WTC11 (cell line): ENCODE data around the gene ISM1. TPM values are rescaled to one million over a fixed set of nuclear protein-coding genes. Genes with fewer than 3 reads are reported as not detected.

Source experiments
- ATAC-seq: fragments of 200-7000 bp; cut with Tn5 transposase; 2 replicates; pipeline ENCODE4 v1.10.0; 2021; ENCODE audit warnings: mild to moderate bottlenecking, moderate library complexity
- CTCF ChIA-PET: fragments of 300-600 bp; sonication (Branson Sonifier 250); formaldehyde crosslinking; loops from one replicate; lab custom pipeline; 2021; ENCODE audit warnings: antibody characterized with exemption; lab: Charles Lee
- POLR2A ChIA-PET: fragments of 350-600 bp; sonication (Branson Sonifier 250); formaldehyde crosslinking; loops from one replicate; lab custom pipeline; 2021; ENCODE audit warnings: antibody characterized with exemption; lab: Charles Lee
- DNase-seq: peaks from one replicate; pipeline ENCODE4 v3.0.0; 2021; ENCODE audit warnings: low spot score
- H3K27ac Mint-ChIP-seq: 2 replicates; pipeline ENCODE4 v1.8.0; 2021; ENCODE audit warnings: mixed read lengths
- H3K27me3 Mint-ChIP-seq: 2 replicates; pipeline ENCODE4 v1.8.0; 2021; ENCODE audit warnings: low read depth, mild to moderate bottlenecking, moderate library complexity, mixed read lengths
- H3K36me3 Mint-ChIP-seq: 2 replicates; pipeline ENCODE4 v1.8.0; 2021; ENCODE audit warnings: mixed read lengths
- H3K4me1 Mint-ChIP-seq: 2 replicates; pipeline ENCODE4 v1.8.0; 2022; ENCODE audit warnings: mixed read lengths
- H3K4me3 Mint-ChIP-seq: 2 replicates; pipeline ENCODE4 v1.8.0; 2021; ENCODE audit warnings: mild to moderate bottlenecking, moderate library complexity, mixed read lengths
- H3K9me3 Mint-ChIP-seq: 2 replicates; pipeline ENCODE4 v1.8.0; 2021; ENCODE audit warnings: mixed read lengths
- EMX1 ChIP-seq: fragments of 250-450 bp; sonication (Bioruptor Pico); IDR thresholded peaks from 2 replicates; pipeline ENCODE4 v1.8.0; 2021; ENCODE audit warnings: mild to moderate bottlenecking
- GABPB1 ChIP-seq: sonication (generic); formaldehyde crosslinking; IDR thresholded peaks from 2 replicates; pipeline ENCODE4 v1.8.1; 2023; ENCODE audit warnings: mild to moderate bottlenecking, missing genetic modification reagents
- GTF2I ChIP-seq: fragments of 250-450 bp; sonication (Bioruptor Pico); conservative IDR thresholded peaks from 2 replicates; pipeline ENCODE4 v1.4.0; 2021; ENCODE audit warnings: mild to moderate bottlenecking
- NR2C2 ChIP-seq: sonication (generic); formaldehyde crosslinking; IDR thresholded peaks from 2 replicates; pipeline ENCODE4 v1.8.0; 2022; ENCODE audit warnings: mild to moderate bottlenecking, missing genetic modification reagents
- TEAD4 ChIP-seq: sonication (generic); formaldehyde crosslinking; IDR thresholded peaks from 2 replicates; pipeline ENCODE4 v1.8.0; 2022; ENCODE audit warnings: mild to moderate bottlenecking, missing genetic modification reagents
- ZNF138 ChIP-seq: sonication (generic); formaldehyde crosslinking; conservative IDR thresholded peaks from 2 replicates; pipeline ENCODE4 v1.8.1; 2022; ENCODE audit warnings: mild to moderate bottlenecking, moderate library complexity, missing genetic modification reagents
- total RNA-seq: library from RNA; stranded (reverse); gene quantifications from 3 replicates; pipeline ENCODE4 v1.2.3, GENCODE V29; 2021
- TF ChIP-seq, protein P1 (sequence below): sonication (generic); formaldehyde crosslinking; conservative IDR thresholded peaks from 2 replicates; pipeline ENCODE4 v1.8.1; 2022; ENCODE audit warnings: mild to moderate bottlenecking, missing genetic modification reagents
- TF ChIP-seq, protein P2 (sequence below): sonication (generic); formaldehyde crosslinking; IDR thresholded peaks from 2 replicates; pipeline ENCODE4 v1.8.1; 2023; ENCODE audit warnings: mild to moderate bottlenecking, missing genetic modification reagents
- TF ChIP-seq, protein P3 (sequence below): sonication (generic); formaldehyde crosslinking; IDR thresholded peaks from 2 replicates; pipeline ENCODE4 v1.8.1; 2023; ENCODE audit warnings: mild to moderate bottlenecking, missing genetic modification reagents
- TF ChIP-seq, protein P4 (sequence below): sonication (generic); formaldehyde crosslinking; IDR thresholded peaks from 2 replicates; pipeline ENCODE4 v1.8.1; 2022; ENCODE audit warnings: low read depth, missing genetic modification reagents, borderline replicate concordance
- TF ChIP-seq, protein P5 (sequence below): fragments of 200-600 bp; IDR thresholded peaks from 2 replicates; pipeline ENCODE4 v1.8.0; 2022; ENCODE audit warnings: antibody characterized with exemption
- TF ChIP-seq, protein P6 (sequence below): fragments of 250-450 bp; sonication (Bioruptor Pico); IDR thresholded peaks from 2 replicates; pipeline ENCODE4 v1.8.0; 2021; ENCODE audit warnings: mild to moderate bottlenecking
- TF ChIP-seq, protein P7 (sequence below): sonication (generic); formaldehyde crosslinking; IDR thresholded peaks from 2 replicates; pipeline ENCODE4 v1.8.0; 2022; ENCODE audit warnings: mild to moderate bottlenecking, missing genetic modification reagents
- TF ChIP-seq, protein P8 (sequence below): fragments of 250-450 bp; sonication (Bioruptor Pico); IDR thresholded peaks from 2 replicates; pipeline ENCODE4 v1.9.0; 2021; ENCODE audit warnings: mild to moderate bottlenecking

ISM1 gene
- total RNA-seq, 1 experiment from 2014 or later, result 0.52 TPM

DNA sequence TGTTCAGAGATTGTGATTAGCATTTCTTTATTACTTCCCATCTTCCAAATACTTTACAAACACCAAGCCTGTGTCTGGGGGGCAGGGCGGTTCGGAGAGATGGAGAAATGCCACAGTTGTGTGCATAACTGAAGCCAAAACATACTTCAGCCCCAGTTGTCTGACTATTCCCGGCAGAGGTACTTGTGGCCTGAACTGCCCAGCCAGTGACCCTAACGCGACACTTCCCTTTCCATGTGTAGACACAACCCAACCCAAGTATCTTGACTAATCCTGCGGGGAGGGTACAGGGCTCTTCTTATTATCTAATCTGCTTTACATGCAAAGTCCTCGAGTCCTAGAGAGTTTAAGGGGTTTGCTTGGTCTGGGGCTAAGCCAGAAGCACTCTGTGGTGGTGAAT, 46.2 kb downstream of the ISM1 start:
- Mint-ChIP-seq H3K36me3 (no peaks in the 10 kb centered on the region), H3K4me3 (no peak overlapping the region), H3K9me3 (peaks cover 4% of the 10 kb centered on the region; the same call in 1 of the 2 replicates), H3K27ac (no peak overlapping the region), H3K4me1 (no peaks in the 10 kb centered on the region), H3K27me3 (peaks cover 5% of the 10 kb centered on the region)
- TF ChIP-seq, protein P1, sequence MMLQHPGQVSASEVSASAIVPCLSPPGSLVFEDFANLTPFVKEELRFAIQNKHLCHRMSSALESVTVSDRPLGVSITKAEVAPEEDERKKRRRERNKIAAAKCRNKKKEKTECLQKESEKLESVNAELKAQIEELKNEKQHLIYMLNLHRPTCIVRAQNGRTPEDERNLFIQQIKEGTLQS (CRISPR knock-in tag), result no peak
- TF ChIP-seq GTF2I (CRISPR knock-in tag), result no peak
- TF ChIP-seq, protein P2, sequence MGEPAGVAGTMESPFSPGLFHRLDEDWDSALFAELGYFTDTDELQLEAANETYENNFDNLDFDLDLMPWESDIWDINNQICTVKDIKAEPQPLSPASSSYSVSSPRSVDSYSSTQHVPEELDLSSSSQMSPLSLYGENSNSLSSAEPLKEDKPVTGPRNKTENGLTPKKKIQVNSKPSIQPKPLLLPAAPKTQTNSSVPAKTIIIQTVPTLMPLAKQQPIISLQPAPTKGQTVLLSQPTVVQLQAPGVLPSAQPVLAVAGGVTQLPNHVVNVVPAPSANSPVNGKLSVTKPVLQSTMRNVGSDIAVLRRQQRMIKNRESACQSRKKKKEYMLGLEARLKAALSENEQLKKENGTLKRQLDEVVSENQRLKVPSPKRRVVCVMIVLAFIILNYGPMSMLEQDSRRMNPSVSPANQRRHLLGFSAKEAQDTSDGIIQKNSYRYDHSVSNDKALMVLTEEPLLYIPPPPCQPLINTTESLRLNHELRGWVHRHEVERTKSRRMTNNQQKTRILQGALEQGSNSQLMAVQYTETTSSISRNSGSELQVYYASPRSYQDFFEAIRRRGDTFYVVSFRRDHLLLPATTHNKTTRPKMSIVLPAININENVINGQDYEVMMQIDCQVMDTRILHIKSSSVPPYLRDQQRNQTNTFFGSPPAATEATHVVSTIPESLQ (CRISPR knock-in tag), result no peak
- TF ChIP-seq, protein P3, sequence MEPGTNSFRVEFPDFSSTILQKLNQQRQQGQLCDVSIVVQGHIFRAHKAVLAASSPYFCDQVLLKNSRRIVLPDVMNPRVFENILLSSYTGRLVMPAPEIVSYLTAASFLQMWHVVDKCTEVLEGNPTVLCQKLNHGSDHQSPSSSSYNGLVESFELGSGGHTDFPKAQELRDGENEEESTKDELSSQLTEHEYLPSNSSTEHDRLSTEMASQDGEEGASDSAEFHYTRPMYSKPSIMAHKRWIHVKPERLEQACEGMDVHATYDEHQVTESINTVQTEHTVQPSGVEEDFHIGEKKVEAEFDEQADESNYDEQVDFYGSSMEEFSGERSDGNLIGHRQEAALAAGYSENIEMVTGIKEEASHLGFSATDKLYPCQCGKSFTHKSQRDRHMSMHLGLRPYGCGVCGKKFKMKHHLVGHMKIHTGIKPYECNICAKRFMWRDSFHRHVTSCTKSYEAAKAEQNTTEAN, result no peak
- TF ChIP-seq EMX1 (CRISPR knock-in tag), result no peak
- TF ChIP-seq, protein P4, sequence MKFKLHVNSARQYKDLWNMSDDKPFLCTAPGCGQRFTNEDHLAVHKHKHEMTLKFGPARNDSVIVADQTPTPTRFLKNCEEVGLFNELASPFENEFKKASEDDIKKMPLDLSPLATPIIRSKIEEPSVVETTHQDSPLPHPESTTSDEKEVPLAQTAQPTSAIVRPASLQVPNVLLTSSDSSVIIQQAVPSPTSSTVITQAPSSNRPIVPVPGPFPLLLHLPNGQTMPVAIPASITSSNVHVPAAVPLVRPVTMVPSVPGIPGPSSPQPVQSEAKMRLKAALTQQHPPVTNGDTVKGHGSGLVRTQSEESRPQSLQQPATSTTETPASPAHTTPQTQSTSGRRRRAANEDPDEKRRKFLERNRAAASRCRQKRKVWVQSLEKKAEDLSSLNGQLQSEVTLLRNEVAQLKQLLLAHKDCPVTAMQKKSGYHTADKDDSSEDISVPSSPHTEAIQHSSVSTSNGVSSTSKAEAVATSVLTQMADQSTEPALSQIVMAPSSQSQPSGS (CRISPR knock-in tag), result no peak
- no peak for TF ChIP-seq NR2C2 (CRISPR knock-in tag)
- no peak for TF ChIP-seq ZNF138 (CRISPR knock-in tag)
- TF ChIP-seq GABPB1 (CRISPR knock-in tag), result no peak
- TF ChIP-seq, protein P5, sequence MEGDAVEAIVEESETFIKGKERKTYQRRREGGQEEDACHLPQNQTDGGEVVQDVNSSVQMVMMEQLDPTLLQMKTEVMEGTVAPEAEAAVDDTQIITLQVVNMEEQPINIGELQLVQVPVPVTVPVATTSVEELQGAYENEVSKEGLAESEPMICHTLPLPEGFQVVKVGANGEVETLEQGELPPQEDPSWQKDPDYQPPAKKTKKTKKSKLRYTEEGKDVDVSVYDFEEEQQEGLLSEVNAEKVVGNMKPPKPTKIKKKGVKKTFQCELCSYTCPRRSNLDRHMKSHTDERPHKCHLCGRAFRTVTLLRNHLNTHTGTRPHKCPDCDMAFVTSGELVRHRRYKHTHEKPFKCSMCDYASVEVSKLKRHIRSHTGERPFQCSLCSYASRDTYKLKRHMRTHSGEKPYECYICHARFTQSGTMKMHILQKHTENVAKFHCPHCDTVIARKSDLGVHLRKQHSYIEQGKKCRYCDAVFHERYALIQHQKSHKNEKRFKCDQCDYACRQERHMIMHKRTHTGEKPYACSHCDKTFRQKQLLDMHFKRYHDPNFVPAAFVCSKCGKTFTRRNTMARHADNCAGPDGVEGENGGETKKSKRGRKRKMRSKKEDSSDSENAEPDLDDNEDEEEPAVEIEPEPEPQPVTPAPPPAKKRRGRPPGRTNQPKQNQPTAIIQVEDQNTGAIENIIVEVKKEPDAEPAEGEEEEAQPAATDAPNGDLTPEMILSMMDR, result no peak
- TF ChIP-seq, protein P6, sequence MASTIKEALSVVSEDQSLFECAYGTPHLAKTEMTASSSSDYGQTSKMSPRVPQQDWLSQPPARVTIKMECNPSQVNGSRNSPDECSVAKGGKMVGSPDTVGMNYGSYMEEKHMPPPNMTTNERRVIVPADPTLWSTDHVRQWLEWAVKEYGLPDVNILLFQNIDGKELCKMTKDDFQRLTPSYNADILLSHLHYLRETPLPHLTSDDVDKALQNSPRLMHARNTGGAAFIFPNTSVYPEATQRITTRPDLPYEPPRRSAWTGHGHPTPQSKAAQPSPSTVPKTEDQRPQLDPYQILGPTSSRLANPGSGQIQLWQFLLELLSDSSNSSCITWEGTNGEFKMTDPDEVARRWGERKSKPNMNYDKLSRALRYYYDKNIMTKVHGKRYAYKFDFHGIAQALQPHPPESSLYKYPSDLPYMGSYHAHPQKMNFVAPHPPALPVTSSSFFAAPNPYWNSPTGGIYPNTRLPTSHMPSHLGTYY (CRISPR knock-in tag), result no peak
- TF ChIP-seq, protein P7, sequence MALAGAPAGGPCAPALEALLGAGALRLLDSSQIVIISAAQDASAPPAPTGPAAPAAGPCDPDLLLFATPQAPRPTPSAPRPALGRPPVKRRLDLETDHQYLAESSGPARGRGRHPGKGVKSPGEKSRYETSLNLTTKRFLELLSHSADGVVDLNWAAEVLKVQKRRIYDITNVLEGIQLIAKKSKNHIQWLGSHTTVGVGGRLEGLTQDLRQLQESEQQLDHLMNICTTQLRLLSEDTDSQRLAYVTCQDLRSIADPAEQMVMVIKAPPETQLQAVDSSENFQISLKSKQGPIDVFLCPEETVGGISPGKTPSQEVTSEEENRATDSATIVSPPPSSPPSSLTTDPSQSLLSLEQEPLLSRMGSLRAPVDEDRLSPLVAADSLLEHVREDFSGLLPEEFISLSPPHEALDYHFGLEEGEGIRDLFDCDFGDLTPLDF (CRISPR knock-in tag), result no peak
- TF ChIP-seq TEAD4 (CRISPR knock-in tag), result no peak
- TF ChIP-seq, protein P8, sequence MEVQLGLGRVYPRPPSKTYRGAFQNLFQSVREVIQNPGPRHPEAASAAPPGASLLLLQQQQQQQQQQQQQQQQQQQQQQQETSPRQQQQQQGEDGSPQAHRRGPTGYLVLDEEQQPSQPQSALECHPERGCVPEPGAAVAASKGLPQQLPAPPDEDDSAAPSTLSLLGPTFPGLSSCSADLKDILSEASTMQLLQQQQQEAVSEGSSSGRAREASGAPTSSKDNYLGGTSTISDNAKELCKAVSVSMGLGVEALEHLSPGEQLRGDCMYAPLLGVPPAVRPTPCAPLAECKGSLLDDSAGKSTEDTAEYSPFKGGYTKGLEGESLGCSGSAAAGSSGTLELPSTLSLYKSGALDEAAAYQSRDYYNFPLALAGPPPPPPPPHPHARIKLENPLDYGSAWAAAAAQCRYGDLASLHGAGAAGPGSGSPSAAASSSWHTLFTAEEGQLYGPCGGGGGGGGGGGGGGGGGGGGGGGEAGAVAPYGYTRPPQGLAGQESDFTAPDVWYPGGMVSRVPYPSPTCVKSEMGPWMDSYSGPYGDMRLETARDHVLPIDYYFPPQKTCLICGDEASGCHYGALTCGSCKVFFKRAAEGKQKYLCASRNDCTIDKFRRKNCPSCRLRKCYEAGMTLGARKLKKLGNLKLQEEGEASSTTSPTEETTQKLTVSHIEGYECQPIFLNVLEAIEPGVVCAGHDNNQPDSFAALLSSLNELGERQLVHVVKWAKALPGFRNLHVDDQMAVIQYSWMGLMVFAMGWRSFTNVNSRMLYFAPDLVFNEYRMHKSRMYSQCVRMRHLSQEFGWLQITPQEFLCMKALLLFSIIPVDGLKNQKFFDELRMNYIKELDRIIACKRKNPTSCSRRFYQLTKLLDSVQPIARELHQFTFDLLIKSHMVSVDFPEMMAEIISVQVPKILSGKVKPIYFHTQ (CRISPR knock-in tag), result no peak
- POLR2A ChIA-PET, result no interaction called here
- CTCF ChIA-PET, result no interaction called here
- DNase-seq (no peak), ATAC-seq (no peak)
